MM.1S (cell line): ENCODE data around the gene CARMIL1.

Experiments
- CTCF ChIP-seq: fragments of 300-600 bp; sonication (generic); IDR thresholded peaks from 2 replicates; pipeline ENCODE4 v1.5.1; 2016; ENCODE audit warnings: antibody characterized with exemption, low read length, mixed read lengths
- EZH2 ChIP-seq: fragments of 300-600 bp; sonication (generic); optimal IDR thresholded peaks from 2 replicates; pipeline ENCODE3; 2017; ENCODE audit warnings: low read depth, mild to moderate bottlenecking, antibody characterized with exemption, low read length, mixed read lengths
- EZH2phosphoT487 ChIP-seq: fragments of 300-600 bp; sonication (generic); IDR thresholded peaks from 2 replicates; pipeline ENCODE4 v1.6.1; 2018; ENCODE audit warnings: antibody characterized with exemption, low read length

GRCh38 chr6:25239498-25239897 lies 39.7 kb upstream of the CARMIL1 start:
- TF ChIP-seq CTCF (no peak), EZH2 (no peak), EZH2phosphoT487 (no peak)
